Measurements from ENCODE around the gene CRB2.
A peak's percentile ranks its signal among the peaks of the same experiment; 100 is the strongest.

CRB2 gene

GRCh38 chr9:123338710-123339665, 17.0 kb upstream of the CRB2 start:
- no peaks in the 10 kb centered on the region for H3K36me3 ChIP-seq (replicated peaks; ENCODE audit: insufficient read depth, low read length)
- H3K4me2 ChIP-seq (ENCODE audit: low read depth, low read length), result peak overlapping the region; percentile 89
- H3K27ac ChIP-seq (ENCODE audit: low read length), result peak overlapping the region; percentile 97
- peak overlapping the region; percentile 61 for H3K4me3 ChIP-seq (ENCODE audit: low read length)
- H3K9me3 ChIP-seq (replicated peaks; ENCODE audit: insufficient read depth, low read length), result no peaks in the 10 kb centered on the region
- peaks cover 29% of the 10 kb centered on the region for H3F3A ChIP-seq (ENCODE audit: insufficient read depth, low read length)
- H3K27me3 ChIP-seq (replicated peaks; ENCODE audit: insufficient read depth, low read length), result no peaks in the 10 kb centered on the region
- TF ChIP-seq, protein P1, sequence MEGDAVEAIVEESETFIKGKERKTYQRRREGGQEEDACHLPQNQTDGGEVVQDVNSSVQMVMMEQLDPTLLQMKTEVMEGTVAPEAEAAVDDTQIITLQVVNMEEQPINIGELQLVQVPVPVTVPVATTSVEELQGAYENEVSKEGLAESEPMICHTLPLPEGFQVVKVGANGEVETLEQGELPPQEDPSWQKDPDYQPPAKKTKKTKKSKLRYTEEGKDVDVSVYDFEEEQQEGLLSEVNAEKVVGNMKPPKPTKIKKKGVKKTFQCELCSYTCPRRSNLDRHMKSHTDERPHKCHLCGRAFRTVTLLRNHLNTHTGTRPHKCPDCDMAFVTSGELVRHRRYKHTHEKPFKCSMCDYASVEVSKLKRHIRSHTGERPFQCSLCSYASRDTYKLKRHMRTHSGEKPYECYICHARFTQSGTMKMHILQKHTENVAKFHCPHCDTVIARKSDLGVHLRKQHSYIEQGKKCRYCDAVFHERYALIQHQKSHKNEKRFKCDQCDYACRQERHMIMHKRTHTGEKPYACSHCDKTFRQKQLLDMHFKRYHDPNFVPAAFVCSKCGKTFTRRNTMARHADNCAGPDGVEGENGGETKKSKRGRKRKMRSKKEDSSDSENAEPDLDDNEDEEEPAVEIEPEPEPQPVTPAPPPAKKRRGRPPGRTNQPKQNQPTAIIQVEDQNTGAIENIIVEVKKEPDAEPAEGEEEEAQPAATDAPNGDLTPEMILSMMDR (IDR thresholded peaks at IDR 0.05; ENCODE audit: low read length), result peak; percentile 23
- TF ChIP-seq EZH2 (optimal IDR thresholded peaks at IDR 0.05; ENCODE audit: low read depth, low read length) (no peak), EZH2phosphoT487 (IDR thresholded peaks at IDR 0.05; ENCODE audit: low read length) (no peak)
- H3K9ac ChIP-seq (ENCODE audit: low read length), result peak overlapping the region; percentile 90
- no peaks in the 10 kb centered on the region for H4K20me1 ChIP-seq (ENCODE audit: insufficient read depth, low read length)
- peaks cover 58% of the 10 kb centered on the region for H3K4me1 ChIP-seq (ENCODE audit: low read length)
- H2AFZ ChIP-seq (ENCODE audit: low read length), result peak overlapping the region; percentile 9; the same call in 1 of the 2 replicates
- H3K9me2 ChIP-seq (replicated peaks; ENCODE audit: insufficient read depth, low read length), result no peaks in the 10 kb centered on the region
- H3K79me2 ChIP-seq (ENCODE audit: low read length), result no peaks in the 10 kb centered on the region
- peak; percentile 93 for DNase-seq

DNA sequence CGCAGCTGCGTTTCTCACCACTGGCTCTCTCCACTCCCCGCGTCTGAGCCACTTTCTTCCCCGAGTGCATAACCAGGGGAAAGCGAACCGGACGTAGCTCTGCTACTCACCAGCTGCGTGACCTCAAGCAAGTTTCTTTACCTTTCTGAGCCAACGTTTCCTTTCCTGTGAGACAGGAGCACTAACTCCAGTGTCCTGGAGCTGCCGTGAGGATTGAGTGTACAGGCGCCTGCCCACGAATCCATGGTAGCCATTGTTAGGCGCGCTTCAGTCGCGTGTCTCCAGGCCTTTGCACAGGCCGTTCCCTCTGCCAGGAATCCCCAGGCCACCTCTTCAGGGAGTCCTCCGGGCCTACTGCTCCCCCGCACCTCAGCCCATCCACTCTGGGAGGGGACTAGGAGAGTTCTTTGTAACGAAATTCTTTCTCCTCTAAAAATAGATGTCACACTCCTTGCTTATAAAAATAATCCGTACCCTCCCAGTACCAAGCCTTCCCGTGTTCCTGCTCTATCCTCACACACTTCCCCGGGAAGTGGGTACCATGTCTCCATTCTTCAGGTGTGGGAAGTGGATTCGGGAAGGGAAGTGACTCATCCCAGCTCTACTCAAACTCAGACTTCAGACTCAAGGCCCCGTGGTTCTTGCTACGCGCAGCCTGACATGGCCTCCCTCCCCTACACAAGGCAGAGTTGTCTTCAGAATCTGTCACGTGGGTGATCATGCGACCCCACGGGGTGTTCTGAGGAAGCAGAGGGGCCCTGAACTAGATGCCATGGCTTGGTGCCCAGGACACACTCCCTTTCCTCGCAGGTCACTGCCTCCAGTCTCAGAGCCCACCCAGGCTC, 16.1 kb upstream of the CRB2 start:
- Histone ChIP-seq H3F3A (ENCODE audit: insufficient read depth, low read length) (peaks cover 29% of the 10 kb centered on the region), H3K4me1 (ENCODE audit: low read length) (peaks cover 58% of the 10 kb centered on the region), H3K27ac (ENCODE audit: low read length) (peak overlapping the region; percentile 97), H2AFZ (ENCODE audit: low read length) (peak overlapping the region; percentile 9; the same call in 1 of the 2 replicates), H3K9me3 (replicated peaks; ENCODE audit: insufficient read depth, low read length) (no peaks in the 10 kb centered on the region), H3K4me3 (ENCODE audit: low read length) (peak overlapping the region; percentile 61), H4K20me1 (ENCODE audit: insufficient read depth, low read length) (no peaks in the 10 kb centered on the region), H3K4me2 (ENCODE audit: low read depth, low read length) (peak overlapping the region; percentile 89), H3K27me3 (replicated peaks; ENCODE audit: insufficient read depth, low read length) (no peaks in the 10 kb centered on the region), H3K36me3 (replicated peaks; ENCODE audit: insufficient read depth, low read length) (no peaks in the 10 kb centered on the region), H3K9me2 (replicated peaks; ENCODE audit: insufficient read depth, low read length) (no peaks in the 10 kb centered on the region), H3K79me2 (ENCODE audit: low read length) (no peaks in the 10 kb centered on the region), H3K9ac (ENCODE audit: low read length) (peak overlapping the region; percentile 90)
- TF ChIP-seq EZH2phosphoT487 (IDR thresholded peaks at IDR 0.05; ENCODE audit: low read length) (no peak), EZH2 (optimal IDR thresholded peaks at IDR 0.05; ENCODE audit: low read depth, low read length) (no peak)
- TF ChIP-seq, protein P1 (IDR thresholded peaks at IDR 0.05; ENCODE audit: low read length), result no peak
- peak; percentile 88 for DNase-seq

- Histone ChIP-seq H3K4me3 (ENCODE audit: low read length) (no peak overlapping the region), H3F3A (ENCODE audit: insufficient read depth, low read length) (peaks cover 26% of the 10 kb centered on the region), H3K4me2 (ENCODE audit: low read depth, low read length) (no peak overlapping the region), H3K9me3 (replicated peaks; ENCODE audit: insufficient read depth, low read length) (no peaks in the 10 kb centered on the region), H3K79me2 (ENCODE audit: low read length) (no peaks in the 10 kb centered on the region), H3K9me2 (replicated peaks; ENCODE audit: insufficient read depth, low read length) (no peaks in the 10 kb centered on the region), H4K20me1 (ENCODE audit: insufficient read depth, low read length) (no peaks in the 10 kb centered on the region), H2AFZ (ENCODE audit: low read length) (no peak overlapping the region), H3K4me1 (ENCODE audit: low read length) (peaks cover 41% of the 10 kb centered on the region), H3K27ac (ENCODE audit: low read length) (no peak overlapping the region), H3K9ac (ENCODE audit: low read length) (no peak overlapping the region), H3K27me3 (replicated peaks; ENCODE audit: insufficient read depth, low read length) (no peaks in the 10 kb centered on the region), H3K36me3 (replicated peaks; ENCODE audit: insufficient read depth, low read length) (no peaks in the 10 kb centered on the region)
- TF ChIP-seq EZH2 (optimal IDR thresholded peaks at IDR 0.05; ENCODE audit: low read depth, low read length) (no peak), EZH2phosphoT487 (IDR thresholded peaks at IDR 0.05; ENCODE audit: low read length) (no peak)
- TF ChIP-seq, protein P1 (IDR thresholded peaks at IDR 0.05; ENCODE audit: low read length), result no peak
- no peak for DNase-seq
These were observed 14.2 kb upstream of the CRB2 start for GRCh38 chr9:123341816-123342215.

All from MM.1S (cell line).